ENCODE results near the gene OR2A42. TPM values are rescaled to one million over a fixed set of nuclear protein-coding genes. Genes with fewer than 3 reads are reported as not detected.
"Not testable (repeated sequence)": the region's sequence is repeated elsewhere in the genome, so short reads cannot be mapped to it uniquely, and the experiment has no call there.

OR2A42 gene
- total RNA-seq, 1 donor from 2014 or later = not detected

- H3K36me3 Mint-ChIP-seq (ENCODE audit: insufficient read depth); H3K4me1 Mint-ChIP-seq (ENCODE audit: low read depth); H3K9me3 Mint-ChIP-seq (ENCODE audit: low read depth); H3K27me3 Mint-ChIP-seq; H3K27ac Mint-ChIP-seq; DNase-seq (ENCODE audit: low spot score, unreplicated experiment); H3K4me3 Mint-ChIP-seq (ENCODE audit: low read depth): not testable (repeated sequence)
Observed at GRCh38 chr7:144223675-144224074, 15.7 kb downstream of the OR2A42 start.

- not testable (repeated sequence) for H3K4me3 Mint-ChIP-seq (ENCODE audit: low read depth); H3K36me3 Mint-ChIP-seq (ENCODE audit: insufficient read depth); H3K27me3 Mint-ChIP-seq; DNase-seq (ENCODE audit: low spot score, unreplicated experiment); H3K4me1 Mint-ChIP-seq (ENCODE audit: low read depth); H3K9me3 Mint-ChIP-seq (ENCODE audit: low read depth); H3K27ac Mint-ChIP-seq
Observed at GRCh38 chr7:144220531-144220930, 18.9 kb downstream of the OR2A42 start.

- not testable (repeated sequence) for H3K4me1 Mint-ChIP-seq (ENCODE audit: low read depth); H3K36me3 Mint-ChIP-seq (ENCODE audit: insufficient read depth); H3K27ac Mint-ChIP-seq; H3K4me3 Mint-ChIP-seq (ENCODE audit: low read depth); DNase-seq (ENCODE audit: low spot score, unreplicated experiment); H3K9me3 Mint-ChIP-seq (ENCODE audit: low read depth); H3K27me3 Mint-ChIP-seq
Observed at GRCh38 chr7:144219149-144219548, 20.3 kb downstream of the OR2A42 start.

- H3K36me3 Mint-ChIP-seq (ENCODE audit: insufficient read depth); H3K4me1 Mint-ChIP-seq (ENCODE audit: low read depth); H3K4me3 Mint-ChIP-seq (ENCODE audit: low read depth); H3K9me3 Mint-ChIP-seq (ENCODE audit: low read depth); H3K27me3 Mint-ChIP-seq; DNase-seq (ENCODE audit: low spot score, unreplicated experiment): not testable (repeated sequence)
- peak overlapping the region; percentile 64 for H3K27ac Mint-ChIP-seq
Observed at GRCh38 chr7:144218581-144218980, 20.8 kb downstream of the OR2A42 start.

- not testable (repeated sequence) for H3K27ac Mint-ChIP-seq; H3K4me1 Mint-ChIP-seq (ENCODE audit: low read depth); H3K4me3 Mint-ChIP-seq (ENCODE audit: low read depth); H3K9me3 Mint-ChIP-seq (ENCODE audit: low read depth); H3K27me3 Mint-ChIP-seq; DNase-seq (ENCODE audit: low spot score, unreplicated experiment); H3K36me3 Mint-ChIP-seq (ENCODE audit: insufficient read depth)
Observed at GRCh38 chr7:144217200-144217599, 22.2 kb downstream of the OR2A42 start.

GRCh38 chr7:144205306-144205705, 34.1 kb downstream of the OR2A42 start:
- not testable (repeated sequence) for H3K27me3 Mint-ChIP-seq; H3K27ac Mint-ChIP-seq; H3K9me3 Mint-ChIP-seq (ENCODE audit: low read depth); H3K36me3 Mint-ChIP-seq (ENCODE audit: insufficient read depth); DNase-seq (ENCODE audit: low spot score, unreplicated experiment); H3K4me1 Mint-ChIP-seq (ENCODE audit: low read depth); H3K4me3 Mint-ChIP-seq (ENCODE audit: low read depth)

- not testable (repeated sequence) for H3K36me3 Mint-ChIP-seq (ENCODE audit: insufficient read depth); H3K4me3 Mint-ChIP-seq (ENCODE audit: low read depth); H3K4me1 Mint-ChIP-seq (ENCODE audit: low read depth); H3K27ac Mint-ChIP-seq; H3K27me3 Mint-ChIP-seq; H3K9me3 Mint-ChIP-seq (ENCODE audit: low read depth); DNase-seq (ENCODE audit: low spot score, unreplicated experiment)
Observed at GRCh38 chr7:144203086-144203485, 36.3 kb downstream of the OR2A42 start.

GRCh38 chr7:144201978-144202377, 37.4 kb downstream of the OR2A42 start:
- not testable (repeated sequence) for H3K4me1 Mint-ChIP-seq (ENCODE audit: low read depth); H3K27ac Mint-ChIP-seq; H3K9me3 Mint-ChIP-seq (ENCODE audit: low read depth); DNase-seq (ENCODE audit: low spot score, unreplicated experiment); H3K4me3 Mint-ChIP-seq (ENCODE audit: low read depth); H3K27me3 Mint-ChIP-seq; H3K36me3 Mint-ChIP-seq (ENCODE audit: insufficient read depth)

- not testable (repeated sequence) for H3K4me1 Mint-ChIP-seq (ENCODE audit: low read depth); H3K27me3 Mint-ChIP-seq; H3K27ac Mint-ChIP-seq; H3K9me3 Mint-ChIP-seq (ENCODE audit: low read depth); DNase-seq (ENCODE audit: low spot score, unreplicated experiment); H3K4me3 Mint-ChIP-seq (ENCODE audit: low read depth); H3K36me3 Mint-ChIP-seq (ENCODE audit: insufficient read depth)
Observed at GRCh38 chr7:144198934-144199333, 40.5 kb downstream of the OR2A42 start.

GRCh38 chr7:144195212-144195872, 44.1 kb downstream of the OR2A42 start, which contains the start of gene ARHGEF35:
TSS of gene ARHGEF35 (minus strand) at chr7:144195833. CDS start at chr7:144188383, 7,450 bp downstream.
- peak within 1 kb of the TSS; percentile 71 for H3K27ac Mint-ChIP-seq
- peak; percentile 26 for DNase-seq (ENCODE audit: low spot score, unreplicated experiment)
- not testable (repeated sequence) for H3K4me1 Mint-ChIP-seq (ENCODE audit: low read depth); H3K27me3 Mint-ChIP-seq; H3K9me3 Mint-ChIP-seq (ENCODE audit: low read depth); H3K36me3 Mint-ChIP-seq (ENCODE audit: insufficient read depth)
- H3K4me3 Mint-ChIP-seq (ENCODE audit: low read depth) = peak within 1 kb of the TSS; percentile 69

- H3K27ac Mint-ChIP-seq; H3K4me1 Mint-ChIP-seq (ENCODE audit: low read depth); H3K9me3 Mint-ChIP-seq (ENCODE audit: low read depth); H3K36me3 Mint-ChIP-seq (ENCODE audit: insufficient read depth); H3K4me3 Mint-ChIP-seq (ENCODE audit: low read depth); H3K27me3 Mint-ChIP-seq; DNase-seq (ENCODE audit: low spot score, unreplicated experiment): not testable (repeated sequence)
Observed at GRCh38 chr7:144194453-144194852, 45.0 kb downstream of the OR2A42 start.

- not testable (repeated sequence) for H3K9me3 Mint-ChIP-seq (ENCODE audit: low read depth); H3K4me3 Mint-ChIP-seq (ENCODE audit: low read depth); H3K27ac Mint-ChIP-seq; H3K27me3 Mint-ChIP-seq; DNase-seq (ENCODE audit: low spot score, unreplicated experiment); H3K4me1 Mint-ChIP-seq (ENCODE audit: low read depth); H3K36me3 Mint-ChIP-seq (ENCODE audit: insufficient read depth)
Observed at GRCh38 chr7:144193782-144194181, 45.6 kb downstream of the OR2A42 start.

GRCh38 chr7:144188578-144189171, 50.7 kb downstream of the OR2A42 start:
- not testable (repeated sequence) for H3K9me3 Mint-ChIP-seq (ENCODE audit: low read depth); H3K27me3 Mint-ChIP-seq; DNase-seq (ENCODE audit: low spot score, unreplicated experiment); H3K4me3 Mint-ChIP-seq (ENCODE audit: low read depth); H3K27ac Mint-ChIP-seq; H3K36me3 Mint-ChIP-seq (ENCODE audit: insufficient read depth); H3K4me1 Mint-ChIP-seq (ENCODE audit: low read depth)

All from progenitor cell of endocrine pancreas (in vitro differentiated cells).